Mesothelial cell of epicardium (in vitro differentiated cells): ENCODE results near the gene PALM2AKAP2. TPM values are rescaled to one million over a fixed set of nuclear protein-coding genes. Genes with fewer than 3 reads are reported as not detected.

Source experiments
- DNase-seq, 2 experiments: peaks; one replicate each; pipeline ENCODE4 v3.0.0; 2021; ENCODE audit warnings: low spot score in 2 of 2; ENCODE audit not compliant: unreplicated experiment in 2 of 2
- H3K27ac Mint-ChIP-seq: 2 replicates; pipeline ENCODE4 v1.8.0; 2021; ENCODE audit warnings: mixed read lengths
- H3K27me3 Mint-ChIP-seq: 2 replicates; pipeline ENCODE4 v1.8.0; 2021; ENCODE audit warnings: low read depth, mixed read lengths
- H3K36me3 Mint-ChIP-seq: 2 replicates; pipeline ENCODE4 v1.8.0; 2021; ENCODE audit warnings: mixed read lengths
- H3K4me1 Mint-ChIP-seq: 2 replicates; pipeline ENCODE4 v1.8.0; 2021; ENCODE audit warnings: mixed read lengths
- H3K4me3 Mint-ChIP-seq: 2 replicates; pipeline ENCODE4 v1.8.0; 2021; ENCODE audit warnings: mild to moderate bottlenecking, moderate library complexity, mixed read lengths
- H3K9me3 Mint-ChIP-seq: 2 replicates; pipeline ENCODE4 v1.8.0; 2021; ENCODE audit warnings: mixed read lengths
- total RNA-seq: library from RNA; stranded (reverse); gene quantifications from 3 replicates; pipeline ENCODE4 v1.2.1, GENCODE V29; 2021
- TF ChIP-seq, protein P1 (sequence below): fragments of 200-600 bp; sonication (generic); IDR thresholded peaks from one replicate; pipeline ENCODE4 v1.5.0; 2021; ENCODE audit warnings: antibody characterized with exemption; ENCODE audit not compliant: unreplicated experiment

PALM2AKAP2 gene
- total RNA-seq, 1 donor from 2014 or later = 43.6 TPM

DNA sequence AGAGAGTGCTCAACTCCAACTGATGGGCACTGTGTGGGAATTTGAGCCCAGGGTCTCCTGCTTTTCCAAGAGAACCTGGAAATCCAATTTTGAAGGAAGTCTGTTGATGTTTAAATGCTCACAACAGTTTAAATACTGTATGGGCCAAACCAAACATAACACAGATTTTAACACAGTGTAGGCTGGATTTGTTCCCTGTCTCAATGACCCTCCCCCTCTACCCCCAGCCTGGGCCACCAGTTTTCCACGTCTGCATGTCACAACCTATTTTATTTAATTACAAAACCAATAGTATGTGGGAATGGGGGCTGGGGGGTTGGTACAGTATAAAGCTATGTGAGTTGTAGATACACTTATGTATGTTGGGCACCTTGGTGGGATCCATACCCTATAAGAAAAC is 11.7 kb downstream of the PALM2AKAP2 start:
- Mint-ChIP-seq H3K4me3 (no peak overlapping the region), H3K27ac (peak overlapping the region; percentile 85), H3K9me3 (no peaks in the 10 kb centered on the region), H3K4me1 (peaks cover 55% of the 10 kb centered on the region), H3K36me3 (no peaks in the 10 kb centered on the region), H3K27me3 (no peaks in the 10 kb centered on the region)
- TF ChIP-seq, protein P1, sequence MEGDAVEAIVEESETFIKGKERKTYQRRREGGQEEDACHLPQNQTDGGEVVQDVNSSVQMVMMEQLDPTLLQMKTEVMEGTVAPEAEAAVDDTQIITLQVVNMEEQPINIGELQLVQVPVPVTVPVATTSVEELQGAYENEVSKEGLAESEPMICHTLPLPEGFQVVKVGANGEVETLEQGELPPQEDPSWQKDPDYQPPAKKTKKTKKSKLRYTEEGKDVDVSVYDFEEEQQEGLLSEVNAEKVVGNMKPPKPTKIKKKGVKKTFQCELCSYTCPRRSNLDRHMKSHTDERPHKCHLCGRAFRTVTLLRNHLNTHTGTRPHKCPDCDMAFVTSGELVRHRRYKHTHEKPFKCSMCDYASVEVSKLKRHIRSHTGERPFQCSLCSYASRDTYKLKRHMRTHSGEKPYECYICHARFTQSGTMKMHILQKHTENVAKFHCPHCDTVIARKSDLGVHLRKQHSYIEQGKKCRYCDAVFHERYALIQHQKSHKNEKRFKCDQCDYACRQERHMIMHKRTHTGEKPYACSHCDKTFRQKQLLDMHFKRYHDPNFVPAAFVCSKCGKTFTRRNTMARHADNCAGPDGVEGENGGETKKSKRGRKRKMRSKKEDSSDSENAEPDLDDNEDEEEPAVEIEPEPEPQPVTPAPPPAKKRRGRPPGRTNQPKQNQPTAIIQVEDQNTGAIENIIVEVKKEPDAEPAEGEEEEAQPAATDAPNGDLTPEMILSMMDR = no peak
- DNase-seq = no peak

DNA sequence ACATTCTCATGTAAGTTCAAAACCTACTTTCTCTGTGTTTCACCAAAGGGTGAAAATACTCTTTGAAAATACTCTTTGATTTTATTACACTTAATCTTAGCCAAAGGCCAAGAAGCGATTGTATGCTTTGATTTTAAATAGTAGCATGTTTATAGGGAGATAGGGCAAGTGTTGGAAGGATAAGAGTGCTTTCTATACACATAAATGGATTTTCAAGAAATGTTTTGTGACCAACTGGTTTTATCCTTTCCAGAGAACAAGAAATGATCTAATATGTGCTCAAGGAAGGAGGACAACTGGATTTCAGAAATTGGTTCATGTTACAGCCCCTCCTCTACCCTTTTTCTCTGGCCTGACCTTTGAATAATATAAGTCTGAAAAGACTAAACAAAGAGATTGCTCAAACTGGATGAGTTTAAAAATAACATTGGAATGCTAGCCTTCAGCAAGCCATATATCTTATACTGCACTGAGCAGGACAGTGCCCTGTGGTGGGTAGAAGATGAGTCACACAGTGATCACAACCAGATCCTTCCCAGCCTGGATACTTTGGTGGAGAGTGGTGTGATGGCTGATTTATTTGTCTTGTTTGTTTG is 13.1 kb downstream of the PALM2AKAP2 start:
- H3K4me1 Mint-ChIP-seq = peaks cover 49% of the 10 kb centered on the region
- H3K4me3 Mint-ChIP-seq = no peak overlapping the region
- no peak for DNase-seq
- H3K36me3 Mint-ChIP-seq = no peaks in the 10 kb centered on the region
- H3K9me3 Mint-ChIP-seq = no peaks in the 10 kb centered on the region
- TF ChIP-seq, protein P1 = no peak
- no peaks in the 10 kb centered on the region for H3K27me3 Mint-ChIP-seq
- H3K27ac Mint-ChIP-seq = peak overlapping the region; percentile 96

DNA sequence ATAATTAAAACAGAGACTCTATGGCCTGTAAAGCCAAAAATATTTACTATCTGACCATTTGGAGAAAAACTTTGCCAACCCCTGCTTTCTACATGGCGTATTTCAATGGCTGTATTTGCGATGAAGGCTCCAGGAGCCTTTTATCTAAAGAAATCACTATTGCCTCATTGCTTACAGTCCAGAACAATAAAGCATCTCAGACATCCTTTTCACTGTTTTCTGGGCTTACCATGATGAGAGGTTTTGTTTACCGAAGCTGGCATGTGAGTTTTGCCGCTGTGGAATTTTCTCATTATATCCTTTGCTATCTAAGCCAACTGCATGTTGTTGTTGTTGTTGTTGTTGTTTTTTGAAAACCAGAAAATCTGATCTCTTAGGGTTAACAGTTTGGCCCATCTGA is 13.9 kb downstream of the PALM2AKAP2 start:
- TF ChIP-seq, protein P1 = no peak
- no peaks in the 10 kb centered on the region for H3K27me3 Mint-ChIP-seq
- H3K9me3 Mint-ChIP-seq = no peaks in the 10 kb centered on the region
- no peaks in the 10 kb centered on the region for H3K36me3 Mint-ChIP-seq
- no peak overlapping the region for H3K4me3 Mint-ChIP-seq
- H3K27ac Mint-ChIP-seq = peak overlapping the region; percentile 76
- DNase-seq = no peak
- peaks cover 44% of the 10 kb centered on the region for H3K4me1 Mint-ChIP-seq

DNA sequence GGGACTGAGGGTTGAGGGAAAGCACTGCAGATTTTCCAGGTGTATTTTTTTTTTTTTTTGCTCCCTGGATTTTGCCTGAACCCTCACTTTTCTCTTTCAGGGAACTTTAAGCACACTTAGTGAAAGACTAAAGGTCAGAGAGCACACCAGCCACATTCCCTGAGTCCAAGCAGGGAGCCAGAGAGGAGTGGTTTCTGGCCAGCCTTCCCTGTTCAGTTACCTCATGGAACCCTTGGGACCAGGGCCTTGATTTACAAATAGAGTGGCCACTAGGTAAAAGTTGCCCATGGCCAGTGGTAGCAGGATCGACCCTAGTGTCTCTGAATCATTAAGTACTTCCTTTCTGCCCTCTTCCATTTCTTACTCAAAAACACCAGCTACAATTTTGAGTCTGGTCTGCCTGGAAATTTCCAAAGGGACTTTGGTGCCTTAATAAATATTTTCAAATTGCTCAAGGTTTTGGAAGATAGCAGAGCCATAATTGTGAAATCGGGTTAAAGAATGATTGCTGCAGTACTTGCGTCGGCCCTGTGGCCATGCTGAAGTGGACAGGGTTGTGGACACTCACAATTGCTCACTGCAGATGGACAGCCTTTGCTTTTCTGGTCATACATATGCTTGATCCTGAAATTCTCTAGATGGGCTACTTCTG is 14.5 kb downstream of the PALM2AKAP2 start:
- no peaks in the 10 kb centered on the region for H3K36me3 Mint-ChIP-seq
- no peak for DNase-seq
- H3K4me1 Mint-ChIP-seq = peaks cover 41% of the 10 kb centered on the region
- no peaks in the 10 kb centered on the region for H3K9me3 Mint-ChIP-seq
- H3K4me3 Mint-ChIP-seq = no peak overlapping the region
- H3K27me3 Mint-ChIP-seq = no peaks in the 10 kb centered on the region
- peak overlapping the region; percentile 76 for H3K27ac Mint-ChIP-seq
- TF ChIP-seq, protein P1 = no peak

DNA sequence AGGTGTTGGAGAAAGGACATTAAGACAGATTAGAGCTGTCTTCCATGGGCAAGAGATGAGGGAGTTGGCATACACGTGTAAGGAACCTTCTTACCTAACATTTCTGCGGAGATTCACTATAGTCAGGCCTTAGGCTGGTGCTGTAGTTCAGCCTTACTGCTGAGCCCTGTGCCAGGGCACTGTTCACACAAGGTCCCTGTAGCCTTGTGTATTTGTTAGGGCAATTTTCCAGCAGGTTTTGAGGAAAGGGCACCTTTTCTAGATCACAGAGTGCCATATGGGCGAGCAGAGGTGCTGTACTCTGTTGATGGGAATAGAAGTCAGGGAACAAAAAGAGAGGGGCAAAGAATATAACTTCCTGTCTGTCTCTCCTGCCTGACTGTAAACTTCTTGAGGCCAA is 15.6 kb downstream of the PALM2AKAP2 start:
- no peaks in the 10 kb centered on the region for H3K36me3 Mint-ChIP-seq
- H3K4me1 Mint-ChIP-seq = peaks cover 34% of the 10 kb centered on the region
- no peak overlapping the region for H3K4me3 Mint-ChIP-seq
- H3K9me3 Mint-ChIP-seq = no peaks in the 10 kb centered on the region
- DNase-seq = no peak
- no peak overlapping the region for H3K27ac Mint-ChIP-seq
- H3K27me3 Mint-ChIP-seq = no peaks in the 10 kb centered on the region
- TF ChIP-seq, protein P1 = no peak
